BLaER1 treated with 17β-estradiol and CSF1 and Interleukin-3, amounts not matched to agents 10 nM and 100 nM (cell line): ENCODE data around the gene ELMO2.

Source experiments
- H3K27ac ChIP-seq, 11 experiments: shearing (Covaris generic); formaldehyde crosslinking; 2 replicates each; pipeline ENCODE4 v1.8.1; 2022
- H3K27me3 ChIP-seq, 11 experiments: shearing (Covaris generic); formaldehyde crosslinking; 2 replicates each; pipeline ENCODE4 v1.8.1; 2022
- H3K36me3 ChIP-seq, 11 experiments: shearing (Covaris generic); formaldehyde crosslinking; 2 replicates each; pipeline ENCODE4 v1.8.1; 2022
- H3K4me1 ChIP-seq, 10 experiments: shearing (Covaris generic); formaldehyde crosslinking; 2 replicates each; pipeline ENCODE4 v1.8.1; 2022
- H3K4me2 ChIP-seq, 11 experiments: shearing (Covaris generic); formaldehyde crosslinking; 2 replicates each; pipeline ENCODE4 v1.8.1; 2022
- H3K4me3 ChIP-seq, 10 experiments: shearing (Covaris generic); formaldehyde crosslinking; 2 replicates each; pipeline ENCODE4 v1.8.1; 2022
- H3K9ac ChIP-seq, 11 experiments: shearing (Covaris generic); formaldehyde crosslinking; 2 replicates each; pipeline ENCODE4 v1.8.1; 2022
- H3K9me3 ChIP-seq, 11 experiments: shearing (Covaris generic); formaldehyde crosslinking; replicated peaks in 1 of 11; 2 replicates each; pipeline ENCODE4 v1.8.1; 2022
- H4K20me1 ChIP-seq, 11 experiments: shearing (Covaris generic); formaldehyde crosslinking; 2 replicates each; pipeline ENCODE4 v1.8.1; 2022
- Cebpa-rat ChIP-seq, 11 experiments: shearing (Covaris generic); IDR thresholded peaks; 2 replicates each; pipeline ENCODE4 v1.8.1; 2022

The ELMO2 gene

GRCh38 chr20:46361381-46361780 is 45.0 kb downstream of the ELMO2 start:
- H3K27me3 ChIP-seq = no peaks in the 10 kb centered on the region
- H3K4me2 ChIP-seq = peak overlapping the region; percentile 81 to 99 (median 95)
- no peaks in the 10 kb centered on the region for H3K9me3 ChIP-seq
- peaks cover 83 to 94% (median 93%) of the 10 kb centered on the region in 10 experiments for H3K4me1 ChIP-seq
- TF ChIP-seq Cebpa-rat (IDR thresholded peaks at IDR 0.05) = no peak
- peak overlapping the region in 7 of 11 experiments; percentile 13 to 98 (median 80); a peak in 9 of 22 replicates for H3K9ac ChIP-seq
- peak overlapping the region in 8 of 11 experiments; percentile 97 to 99 (median 98); a peak in 15 of 22 replicates for H3K27ac ChIP-seq
- peaks cover 0 to 82% (median 25%) of the 10 kb centered on the region in 11 experiments; a peak in 14 of 22 replicates for H4K20me1 ChIP-seq
- H3K4me3 ChIP-seq = peak overlapping the region in 6 of 10 experiments; percentile 19 to 100 (median 96); a peak in 9 of 20 replicates
- peaks cover 17 to 58% (median 35%) of the 10 kb centered on the region in 11 experiments for H3K36me3 ChIP-seq

- no peaks in the 10 kb centered on the region for H3K9me3 ChIP-seq
- peak overlapping the region in 10 of 11 experiments; percentile 27 to 99 (median 97); a peak in 19 of 22 replicates for H3K27ac ChIP-seq
- H4K20me1 ChIP-seq = peaks cover 0 to 82% (median 27%) of the 10 kb centered on the region in 11 experiments; a peak in 14 of 22 replicates
- peak overlapping the region; percentile 81 to 99 (median 95) for H3K4me2 ChIP-seq
- peaks cover 20 to 62% (median 40%) of the 10 kb centered on the region in 11 experiments; a peak in 20 of 22 replicates for H3K36me3 ChIP-seq
- H3K4me1 ChIP-seq = peaks cover 76 to 88% (median 83%) of the 10 kb centered on the region in 10 experiments
- H3K4me3 ChIP-seq = peak overlapping the region; percentile 8 to 60 (median 52); a peak in 19 of 20 replicates
- peak in 4 of 11 experiments; percentile 10 to 65 (median 44); a peak in 6 of 22 replicates for TF ChIP-seq Cebpa-rat (IDR thresholded peaks at IDR 0.05)
- H3K27me3 ChIP-seq = no peaks in the 10 kb centered on the region
- H3K9ac ChIP-seq = peak overlapping the region; percentile 58 to 95 (median 72); a peak in 21 of 22 replicates
Observed at GRCh38 chr20:46359233-46359751, 47.1 kb downstream of the ELMO2 start.

- Histone ChIP-seq H3K9ac (peak overlapping the region; percentile 58 to 95 (median 72); a peak in 21 of 22 replicates), H3K9me3 (no peaks in the 10 kb centered on the region), H3K36me3 (peaks cover 24 to 70% (median 48%) of the 10 kb centered on the region in 11 experiments; a peak in 21 of 22 replicates), H3K27ac (peak overlapping the region in 10 of 11 experiments; percentile 27 to 99 (median 97); a peak in 19 of 22 replicates), H3K4me3 (peak overlapping the region; percentile 8 to 60 (median 52); a peak in 17 of 20 replicates), H3K4me1 (peaks cover 75 to 87% (median 82%) of the 10 kb centered on the region in 10 experiments), H4K20me1 (peaks cover 0 to 81% (median 27%) of the 10 kb centered on the region in 11 experiments; a peak in 14 of 22 replicates), H3K27me3 (no peaks in the 10 kb centered on the region), H3K4me2 (peak overlapping the region; percentile 81 to 99 (median 95))
- no peak for TF ChIP-seq Cebpa-rat (IDR thresholded peaks at IDR 0.05)
Observed at GRCh38 chr20:46358346-46359058, 47.9 kb downstream of the ELMO2 start.

- peaks cover 0 to 67% (median 24%) of the 10 kb centered on the region in 11 experiments; a peak in 13 of 22 replicates for H4K20me1 ChIP-seq
- no peaks in the 10 kb centered on the region for H3K9me3 ChIP-seq
- peak overlapping the region; percentile 15 to 95 (median 72); a peak in 18 of 22 replicates for H3K9ac ChIP-seq
- peak overlapping the region in 8 of 10 experiments; percentile 31 to 60 (median 56); a peak in 16 of 20 replicates for H3K4me3 ChIP-seq
- peaks cover 17 to 76% (median 52%) of the 10 kb centered on the region in 11 experiments; a peak in 21 of 22 replicates for H3K36me3 ChIP-seq
- H3K27me3 ChIP-seq = no peaks in the 10 kb centered on the region
- peak overlapping the region in 9 of 11 experiments; percentile 35 to 99 (median 97); a peak in 18 of 22 replicates for H3K27ac ChIP-seq
- peaks cover 65 to 79% (median 71%) of the 10 kb centered on the region in 10 experiments for H3K4me1 ChIP-seq
- no peak for TF ChIP-seq Cebpa-rat (IDR thresholded peaks at IDR 0.05)
- peak overlapping the region; percentile 81 to 99 (median 95) for H3K4me2 ChIP-seq
Observed at GRCh38 chr20:46357030-46357514, 49.3 kb downstream of the ELMO2 start.

GRCh38 chr20:46356195-46357029 is 50.0 kb downstream of the ELMO2 start:
- H3K9ac ChIP-seq = peak overlapping the region; percentile 15 to 95 (median 72); a peak in 18 of 22 replicates
- H3K4me1 ChIP-seq = peaks cover 65 to 79% (median 71%) of the 10 kb centered on the region in 10 experiments
- peak overlapping the region in 6 of 10 experiments; percentile 42 to 59 (median 56); a peak in 10 of 20 replicates for H3K4me3 ChIP-seq
- peak overlapping the region; percentile 81 to 99 (median 95) for H3K4me2 ChIP-seq
- peaks cover 17 to 77% (median 50%) of the 10 kb centered on the region in 11 experiments; a peak in 21 of 22 replicates for H3K36me3 ChIP-seq
- H3K9me3 ChIP-seq = no peaks in the 10 kb centered on the region
- TF ChIP-seq Cebpa-rat (IDR thresholded peaks at IDR 0.05) = no peak
- no peaks in the 10 kb centered on the region for H3K27me3 ChIP-seq
- peak overlapping the region in 9 of 11 experiments; percentile 35 to 99 (median 97); a peak in 17 of 22 replicates for H3K27ac ChIP-seq
- peaks cover 0 to 60% (median 19%) of the 10 kb centered on the region in 11 experiments; a peak in 13 of 22 replicates for H4K20me1 ChIP-seq

- Histone ChIP-seq H3K4me3 (no peak overlapping the region), H3K36me3 (peaks cover 17 to 77% (median 50%) of the 10 kb centered on the region in 11 experiments; a peak in 21 of 22 replicates), H3K27ac (peak overlapping the region in 7 of 11 experiments; percentile 97 to 99 (median 98); a peak in 12 of 22 replicates), H4K20me1 (peaks cover 0 to 54% (median 18%) of the 10 kb centered on the region in 11 experiments; a peak in 13 of 22 replicates), H3K27me3 (no peaks in the 10 kb centered on the region), H3K9me3 (no peaks in the 10 kb centered on the region), H3K9ac (peak overlapping the region in 8 of 11 experiments; percentile 14 to 95 (median 78); a peak in 9 of 22 replicates), H3K4me2 (peak overlapping the region in 8 of 11 experiments; percentile 91 to 99 (median 96); a peak in 15 of 22 replicates), H3K4me1 (peaks cover 65 to 79% (median 71%) of the 10 kb centered on the region in 10 experiments)
- no peak for TF ChIP-seq Cebpa-rat (IDR thresholded peaks at IDR 0.05)
Observed at GRCh38 chr20:46355778-46356177, 50.6 kb downstream of the ELMO2 start.

- peak overlapping the region in 4 of 11 experiments; percentile 6 to 82 (median 12); a peak in 2 of 22 replicates for H3K9ac ChIP-seq
- no peak overlapping the region for H3K4me3 ChIP-seq
- H3K27me3 ChIP-seq = no peaks in the 10 kb centered on the region
- peaks cover 19 to 79% (median 50%) of the 10 kb centered on the region in 11 experiments; a peak in 21 of 22 replicates for H3K36me3 ChIP-seq
- no peak for TF ChIP-seq Cebpa-rat (IDR thresholded peaks at IDR 0.05)
- H4K20me1 ChIP-seq = peaks cover 0 to 50% (median 18%) of the 10 kb centered on the region in 11 experiments; a peak in 15 of 22 replicates
- peaks cover 65 to 79% (median 71%) of the 10 kb centered on the region in 10 experiments for H3K4me1 ChIP-seq
- H3K27ac ChIP-seq = peak overlapping the region in 6 of 11 experiments; percentile 3 to 99 (median 98); a peak in 9 of 22 replicates
- H3K4me2 ChIP-seq = no peak overlapping the region; a peak in 2 of 22 replicates
- H3K9me3 ChIP-seq = no peaks in the 10 kb centered on the region
Observed at GRCh38 chr20:46354920-46355654, 51.3 kb downstream of the ELMO2 start.
